Smooth muscle cell of bladder (primary cell): ENCODE measurements around the gene EFR3B. TPM values are rescaled to one million over a fixed set of nuclear protein-coding genes. Genes with fewer than 3 reads are reported as not detected.

Experiments
- total RNA-seq: library from RNA; depleted of rRNA; stranded (reverse); fragments of >200 nt; gene quantifications from 2 replicates; pipeline ENCODE4 v1.2.3, GENCODE V29; 2014

The EFR3B gene, protein sequence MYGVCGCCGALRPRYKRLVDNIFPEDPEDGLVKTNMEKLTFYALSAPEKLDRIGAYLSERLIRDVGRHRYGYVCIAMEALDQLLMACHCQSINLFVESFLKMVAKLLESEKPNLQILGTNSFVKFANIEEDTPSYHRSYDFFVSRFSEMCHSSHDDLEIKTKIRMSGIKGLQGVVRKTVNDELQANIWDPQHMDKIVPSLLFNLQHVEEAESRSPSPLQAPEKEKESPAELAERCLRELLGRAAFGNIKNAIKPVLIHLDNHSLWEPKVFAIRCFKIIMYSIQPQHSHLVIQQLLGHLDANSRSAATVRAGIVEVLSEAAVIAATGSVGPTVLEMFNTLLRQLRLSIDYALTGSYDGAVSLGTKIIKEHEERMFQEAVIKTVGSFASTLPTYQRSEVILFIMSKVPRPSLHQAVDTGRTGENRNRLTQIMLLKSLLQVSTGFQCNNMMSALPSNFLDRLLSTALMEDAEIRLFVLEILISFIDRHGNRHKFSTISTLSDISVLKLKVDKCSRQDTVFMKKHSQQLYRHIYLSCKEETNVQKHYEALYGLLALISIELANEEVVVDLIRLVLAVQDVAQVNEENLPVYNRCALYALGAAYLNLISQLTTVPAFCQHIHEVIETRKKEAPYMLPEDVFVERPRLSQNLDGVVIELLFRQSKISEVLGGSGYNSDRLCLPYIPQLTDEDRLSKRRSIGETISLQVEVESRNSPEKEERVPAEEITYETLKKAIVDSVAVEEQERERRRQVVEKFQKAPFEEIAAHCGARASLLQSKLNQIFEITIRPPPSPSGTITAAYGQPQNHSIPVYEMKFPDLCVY
- total RNA-seq: 0.71 and 1.4 TPM in 2 replicates

DNA sequence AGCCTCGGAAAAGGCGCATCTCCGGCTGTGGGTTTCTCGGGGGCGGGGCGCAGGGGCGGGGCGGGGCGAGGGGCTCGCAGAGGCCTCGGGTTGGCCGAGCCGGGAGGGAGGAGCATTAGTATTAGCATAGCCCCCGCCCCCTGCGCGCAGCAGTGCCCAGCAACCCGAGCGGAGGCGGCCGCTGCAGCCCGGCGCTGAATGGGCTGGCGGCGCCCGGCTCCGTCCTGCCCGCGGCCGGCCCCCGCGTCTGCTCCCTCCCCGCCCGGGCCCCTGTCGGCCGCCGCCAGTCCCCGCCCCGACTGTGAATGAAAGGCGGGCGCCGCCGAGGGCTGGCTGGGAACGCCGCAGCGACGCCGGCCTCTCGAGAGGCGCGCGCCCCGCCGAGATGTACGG lies at the start of gene EFR3B:
Gene EFR3B, plus strand, starts transcription at position 149 of the 393 bp plus-strand sequence. Its CDS starts 237 bp downstream, at position 386.

DNA sequence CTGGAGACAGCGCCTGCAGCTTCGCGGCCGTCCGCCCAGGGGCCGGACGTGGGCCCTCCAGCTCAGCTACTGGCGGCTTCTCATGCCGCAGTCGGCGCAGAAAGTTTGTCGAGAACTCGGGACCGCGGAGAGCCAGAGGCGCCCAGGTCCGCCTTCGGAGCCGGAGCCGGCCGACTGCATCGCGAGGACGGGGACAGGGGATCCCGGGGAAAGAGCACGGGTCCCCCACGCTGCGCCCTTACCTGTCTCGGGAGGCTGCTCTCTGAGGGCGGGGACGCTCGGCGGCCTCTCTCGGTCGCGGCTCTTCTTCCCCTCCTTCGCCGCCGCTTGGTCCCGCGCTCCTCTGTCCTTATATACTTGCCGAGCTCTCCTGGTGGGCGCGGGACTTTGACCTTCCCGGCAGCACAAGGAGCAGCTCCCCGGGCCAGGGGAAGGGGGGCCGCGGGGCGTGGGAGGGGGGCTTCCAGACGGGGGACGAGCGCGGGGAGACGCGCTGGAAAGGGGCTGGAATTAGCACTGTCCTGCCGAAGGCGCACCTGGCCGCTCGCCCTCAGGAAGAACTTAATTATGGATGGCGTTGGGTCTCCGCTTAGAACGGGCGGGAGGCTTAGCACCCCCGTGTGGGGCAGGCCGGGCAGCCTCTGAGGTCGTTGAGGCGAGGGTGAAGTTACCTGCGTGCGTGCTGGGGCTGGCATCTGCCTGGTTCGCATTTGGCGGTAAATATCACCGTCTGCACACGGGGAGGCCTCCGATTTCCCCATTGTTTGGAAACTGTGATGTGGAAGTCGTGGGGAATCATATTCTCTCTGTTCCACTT lies 126.6 kb downstream of the EFR3B start, which contains the start of gene POMC:
Gene POMC, minus strand, starts transcription at position 325 of the 817 bp plus-strand sequence. CDS start 3,808 bp downstream, outside the sequence.

Other genes starting within 250 kb of the EFR3B start
- gene PTRHD1, start 248.7 kb upstream of the EFR3B start, total RNA-seq: 28.2 and 31.7 TPM in 2 replicates
- gene CENPO, start 248.7 kb upstream of the EFR3B start, total RNA-seq: 4.1 TPM in 2 replicates
- gene ADCY3, start 121.8 kb upstream of the EFR3B start, total RNA-seq: 35.8 and 42.3 TPM in 2 replicates
- gene DNAJC27, start 70.1 kb upstream of the EFR3B start, total RNA-seq: 3.9 and 4.8 TPM in 2 replicates
- gene POMC, start 126.5 kb downstream of the EFR3B start, total RNA-seq: 0.57 and 2.8 TPM in 2 replicates